Endodermal cell (in vitro differentiated cells): ENCODE results near the gene DAB1. TPM values are rescaled to one million over a fixed set of nuclear protein-coding genes. Genes with fewer than 3 reads are reported as not detected.

Experiments used
- DNase-seq: peaks from one replicate; pipeline ENCODE4 v3.0.0-alpha.2; 2017
- H3K27ac ChIP-seq: 2 replicates; pipeline ENCODE4 v1.5.1; 2013; ENCODE audit warnings: mild to moderate bottlenecking, low read depth, low read length, moderate library complexity
- H3K27me3 ChIP-seq: 2 replicates; pipeline ENCODE4 v1.6.1; 2013; ENCODE audit warnings: mild to moderate bottlenecking, low read length, moderate library complexity; ENCODE audit not compliant: insufficient read depth, control insufficient read depth, poor library complexity, severe bottlenecking
- H3K36me3 ChIP-seq: 2 replicates; pipeline ENCODE4 v1.7.0; 2013; ENCODE audit warnings: mild to moderate bottlenecking, low read length, moderate library complexity; ENCODE audit not compliant: control insufficient read depth, insufficient read depth
- H3K4me1 ChIP-seq: one replicate; pipeline ENCODE4 v1.7.0; 2013; ENCODE audit warnings: low read length; ENCODE audit not compliant: control insufficient read depth, insufficient read depth
- H3K4me3 ChIP-seq: 2 replicates; pipeline ENCODE4 v1.5.1; 2013; ENCODE audit warnings: mild to moderate bottlenecking, low read length, moderate library complexity
- H3K9ac ChIP-seq: 2 replicates; pipeline ENCODE4 v1.6.1; 2013; ENCODE audit warnings: mild to moderate bottlenecking, low read length, moderate library complexity; ENCODE audit not compliant: poor library complexity, severe bottlenecking; ENCODE audit errors: extremely low read depth
- H3K9me3 ChIP-seq: 2 replicates; pipeline ENCODE4 v1.6.1; 2013; ENCODE audit warnings: mild to moderate bottlenecking, low read length, moderate library complexity; ENCODE audit not compliant: control insufficient read depth
- H3K27ac Mint-ChIP-seq: 2 replicates; pipeline ENCODE4 v1.8.0; 2020; ENCODE audit warnings: mixed read lengths
- H3K27me3 Mint-ChIP-seq: 2 replicates; pipeline ENCODE4 v1.8.0; 2021; ENCODE audit warnings: mild to moderate bottlenecking, mixed read lengths; ENCODE audit not compliant: insufficient read depth
- H3K36me3 Mint-ChIP-seq: 2 replicates; pipeline ENCODE4 v1.8.0; 2020; ENCODE audit warnings: low read depth, mixed read lengths
- H3K4me1 Mint-ChIP-seq: 2 replicates; pipeline ENCODE4 v1.8.0; 2020; ENCODE audit warnings: mixed read lengths
- H3K4me3 Mint-ChIP-seq: 2 replicates; pipeline ENCODE4 v1.8.0; 2020; ENCODE audit warnings: mild to moderate bottlenecking, moderate library complexity, mixed read lengths
- H3K9me3 Mint-ChIP-seq: 2 replicates; pipeline ENCODE4 v1.8.0; 2020; ENCODE audit warnings: mild to moderate bottlenecking, mixed read lengths
- CTCF ChIP-seq: fragments of 200-600 bp; sonication (generic); conservative IDR thresholded peaks from 2 replicates; pipeline ENCODE4 v1.5.0; 2021; ENCODE audit warnings: antibody characterized with exemption, mild to moderate bottlenecking
- WGBS, 2 experiments: methylation state at CpG; one replicate each; pipeline versions ENCODE4 v1.1.5 to v1.1.7; 2013; ENCODE audit warnings: missing lambda C conversion rate in 2 of 2, mixed read lengths in 1 of 2; ENCODE audit not compliant: insufficient coverage in 1 of 2, insufficient read length in 1 of 2; 5-methylcytosine and 5-hydroxymethylcytosine counted together
- total RNA-seq, 2 donors: library from RNA; stranded (reverse); fragmentation: NEBNext Ultra II Directional in 1 of 2; extraction: Animal tissue kit (Norgen Biotek cat#: 25700) in 1 of 2; gene quantifications; 2 replicates in 1 of 2; 3 replicates in 1 of 2; pipeline ENCODE4 v1.2.1, GENCODE V29; 2021

Gene DAB1
- total RNA-seq, 2 donors from 2014 or later = 32.0 to 36.2 TPM

GRCh38 chr1:56957931-56958330, 465.9 kb downstream of the DAB1 start:
- H3K9ac ChIP-seq = no peak overlapping the region
- H3K27ac ChIP-seq = no peak overlapping the region
- DNase-seq = no peak
- Mint-ChIP-seq H3K4me1 (peaks cover 20% of the 10 kb centered on the region), H3K36me3 (no peaks in the 10 kb centered on the region), H3K9me3 (no peaks in the 10 kb centered on the region), H3K4me3 (no peak overlapping the region), H3K27ac (peak overlapping the region; percentile 42), H3K27me3 (peaks cover 17% of the 10 kb centered on the region)
- no peak for TF ChIP-seq CTCF
- peaks cover 6% of the 10 kb centered on the region for H3K4me1 ChIP-seq
- WGBS, 2 experiments = 76 to 100% methylated on average over 2 of the region's 3 CpGs
- H3K36me3 ChIP-seq = no peaks in the 10 kb centered on the region
- H3K4me3 ChIP-seq = peak overlapping the region; percentile 7
- H3K9me3 ChIP-seq = no peaks in the 10 kb centered on the region
- H3K27me3 ChIP-seq = peaks cover 4% of the 10 kb centered on the region

- Histone ChIP-seq H3K4me3 (no peak overlapping the region), H3K27ac (no peak overlapping the region)
- H3K9me3 Mint-ChIP-seq = no peaks in the 10 kb centered on the region
Measured at GRCh38 chr1:56954664-56955063, 469.2 kb downstream of the DAB1 start.

GRCh38 chr1:56953386-56953785, 470.5 kb downstream of the DAB1 start:
- Histone ChIP-seq H3K4me1 (no peaks in the 10 kb centered on the region), H3K9ac (no peak overlapping the region), H3K4me3 (no peak overlapping the region), H3K27ac (no peak overlapping the region), H3K9me3 (no peaks in the 10 kb centered on the region), H3K27me3 (peaks cover 11% of the 10 kb centered on the region), H3K36me3 (no peaks in the 10 kb centered on the region)
- TF ChIP-seq CTCF = no peak
- 65 to 70% methylated on average over 5 of the region's 5 CpGs for WGBS, 2 experiments
- no peak overlapping the region for H3K27ac Mint-ChIP-seq
- peak; percentile 3 for DNase-seq
- no peaks in the 10 kb centered on the region for H3K36me3 Mint-ChIP-seq
- no peak overlapping the region for H3K4me3 Mint-ChIP-seq
- peaks cover 10% of the 10 kb centered on the region for H3K4me1 Mint-ChIP-seq
- no peaks in the 10 kb centered on the region for H3K9me3 Mint-ChIP-seq
- peaks cover 39% of the 10 kb centered on the region for H3K27me3 Mint-ChIP-seq

More at GRCh38 chr1:56954664-56955063, 469.2 kb downstream of the DAB1 start:
- Histone ChIP-seq H3K9me3 (no peaks in the 10 kb centered on the region), H3K27me3 (peaks cover 11% of the 10 kb centered on the region), H3K4me1 (peaks cover 6% of the 10 kb centered on the region), H3K36me3 (no peaks in the 10 kb centered on the region), H3K9ac (no peak overlapping the region)
- TF ChIP-seq CTCF = no peak
- 95 to 100% methylated on average over 1 of the region's 1 CpG for WGBS, 2 experiments
- peaks cover 20% of the 10 kb centered on the region for H3K4me1 Mint-ChIP-seq
- H3K27ac Mint-ChIP-seq = no peak overlapping the region
- H3K36me3 Mint-ChIP-seq = no peaks in the 10 kb centered on the region
- DNase-seq = no peak
- H3K27me3 Mint-ChIP-seq = peaks cover 36% of the 10 kb centered on the region
- H3K4me3 Mint-ChIP-seq = no peak overlapping the region
